Bronchial epithelial cell (primary cell): ENCODE data around the gene PUSL1. TPM values are rescaled to one million over a fixed set of nuclear protein-coding genes. Genes with fewer than 3 reads are reported as not detected.

Experiments used
- DNase-seq: peaks from one replicate; pipeline ENCODE4 v3.0.0-alpha.2; 2010; ENCODE audit warnings: low read depth
- FAIRE-seq: peaks from 2 replicates; lab custom pipeline; 2011; peaks lifted over from hg19 to GRCh38; lab: Jason Lieb, UNC
- H3K27me3 ChIP-seq: 2 replicates; pipeline ENCODE4 v1.5.1; 2011; ENCODE audit warnings: low read length; ENCODE audit not compliant: control insufficient read depth, insufficient read depth
- H3K36me3 ChIP-seq: 2 replicates; pipeline ENCODE4 v1.5.1; 2011; ENCODE audit warnings: low read length; ENCODE audit not compliant: control insufficient read depth, insufficient read depth
- H3K4me3 ChIP-seq: 2 replicates; pipeline ENCODE4 v1.5.1; 2011; ENCODE audit warnings: mild to moderate bottlenecking, low read depth, low read length, control low read depth
- total RNA-seq: library from RNA; depleted of rRNA; stranded (reverse); fragments of >200 nt; gene quantifications from 2 replicates; pipeline ENCODE4 v1.2.1, GENCODE V29; 2014
- TF ChIP-seq, protein P1 (sequence below): IDR thresholded peaks from 2 replicates; pipeline ENCODE4 v1.5.1; 2011; ENCODE audit warnings: mild to moderate bottlenecking, moderate library complexity, low read length, control low read depth, inconsistent platforms; ENCODE audit not compliant: insufficient read depth, severe bottlenecking

Gene PUSL1
- total RNA-seq, 1 donor from 2014 or later, result 20.8 TPM

GRCh38 chr1:1304331-1305299, 3.8 kb upstream of the PUSL1 start:
- DNase-seq (peak; percentile 51), FAIRE-seq (no peak)
- Histone ChIP-seq H3K4me3 (no peak overlapping the region), H3K27me3 (no peaks in the 10 kb centered on the region), H3K36me3 (peaks cover 1% of the 10 kb centered on the region)
- TF ChIP-seq, protein P1, sequence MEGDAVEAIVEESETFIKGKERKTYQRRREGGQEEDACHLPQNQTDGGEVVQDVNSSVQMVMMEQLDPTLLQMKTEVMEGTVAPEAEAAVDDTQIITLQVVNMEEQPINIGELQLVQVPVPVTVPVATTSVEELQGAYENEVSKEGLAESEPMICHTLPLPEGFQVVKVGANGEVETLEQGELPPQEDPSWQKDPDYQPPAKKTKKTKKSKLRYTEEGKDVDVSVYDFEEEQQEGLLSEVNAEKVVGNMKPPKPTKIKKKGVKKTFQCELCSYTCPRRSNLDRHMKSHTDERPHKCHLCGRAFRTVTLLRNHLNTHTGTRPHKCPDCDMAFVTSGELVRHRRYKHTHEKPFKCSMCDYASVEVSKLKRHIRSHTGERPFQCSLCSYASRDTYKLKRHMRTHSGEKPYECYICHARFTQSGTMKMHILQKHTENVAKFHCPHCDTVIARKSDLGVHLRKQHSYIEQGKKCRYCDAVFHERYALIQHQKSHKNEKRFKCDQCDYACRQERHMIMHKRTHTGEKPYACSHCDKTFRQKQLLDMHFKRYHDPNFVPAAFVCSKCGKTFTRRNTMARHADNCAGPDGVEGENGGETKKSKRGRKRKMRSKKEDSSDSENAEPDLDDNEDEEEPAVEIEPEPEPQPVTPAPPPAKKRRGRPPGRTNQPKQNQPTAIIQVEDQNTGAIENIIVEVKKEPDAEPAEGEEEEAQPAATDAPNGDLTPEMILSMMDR, result no peak

DNA sequence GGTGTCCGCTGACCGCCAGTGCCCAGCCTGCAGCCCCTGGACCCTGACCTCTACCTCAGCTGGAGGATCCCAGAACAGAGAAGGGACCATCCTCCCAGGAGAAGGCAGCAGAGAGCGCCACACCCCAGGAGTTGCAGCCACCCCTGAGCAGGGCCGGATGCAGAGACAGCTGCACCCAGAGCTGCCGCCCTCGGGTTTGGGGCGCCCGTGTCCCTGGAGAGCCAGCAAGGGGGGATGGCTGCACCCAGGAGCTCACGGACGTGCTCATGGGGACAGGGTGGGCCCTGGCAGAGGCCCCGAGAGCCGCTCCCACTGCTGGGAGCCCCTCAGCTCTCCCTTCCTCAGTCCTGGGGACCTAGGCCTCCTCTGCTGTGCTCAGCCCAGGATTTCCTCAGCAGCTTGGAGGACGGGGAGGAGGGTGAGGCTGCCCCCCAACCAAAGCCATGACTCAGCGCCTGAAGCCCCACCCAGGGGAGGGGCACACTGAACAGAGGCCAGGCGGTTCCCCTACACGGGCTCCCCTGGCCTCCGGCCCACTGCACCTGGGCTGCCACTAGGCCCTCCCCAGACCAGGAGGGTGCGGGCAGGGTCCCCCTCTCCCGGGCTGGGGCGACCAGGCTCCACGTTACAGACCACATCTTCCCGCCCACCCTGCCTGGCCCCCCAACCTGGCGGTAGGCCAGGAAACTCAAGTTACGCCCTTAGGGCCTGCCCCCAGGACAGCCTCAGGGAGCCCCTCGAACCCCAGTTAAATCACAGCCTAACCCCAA, 2.9 kb upstream of the PUSL1 start:
- no peak for FAIRE-seq
- TF ChIP-seq, protein P1, result peak; percentile 28
- H3K4me3 ChIP-seq, result peak overlapping the region; percentile 10

GRCh38 chr1:1306070-1306660, 2.2 kb upstream of the PUSL1 start:
- H3K36me3 ChIP-seq, result peaks cover 9% of the 10 kb centered on the region
- peak overlapping the region; percentile 75 for H3K4me3 ChIP-seq
- no peaks in the 10 kb centered on the region for H3K27me3 ChIP-seq
- TF ChIP-seq, protein P1, result no peak
- FAIRE-seq (no peak), DNase-seq (no peak)

More for the DNA sequence above, 2.9 kb upstream of the PUSL1 start:
- H3K27me3 ChIP-seq, result no peaks in the 10 kb centered on the region
- peaks cover 5% of the 10 kb centered on the region for H3K36me3 ChIP-seq
- DNase-seq, result peak; percentile 76

DNA sequence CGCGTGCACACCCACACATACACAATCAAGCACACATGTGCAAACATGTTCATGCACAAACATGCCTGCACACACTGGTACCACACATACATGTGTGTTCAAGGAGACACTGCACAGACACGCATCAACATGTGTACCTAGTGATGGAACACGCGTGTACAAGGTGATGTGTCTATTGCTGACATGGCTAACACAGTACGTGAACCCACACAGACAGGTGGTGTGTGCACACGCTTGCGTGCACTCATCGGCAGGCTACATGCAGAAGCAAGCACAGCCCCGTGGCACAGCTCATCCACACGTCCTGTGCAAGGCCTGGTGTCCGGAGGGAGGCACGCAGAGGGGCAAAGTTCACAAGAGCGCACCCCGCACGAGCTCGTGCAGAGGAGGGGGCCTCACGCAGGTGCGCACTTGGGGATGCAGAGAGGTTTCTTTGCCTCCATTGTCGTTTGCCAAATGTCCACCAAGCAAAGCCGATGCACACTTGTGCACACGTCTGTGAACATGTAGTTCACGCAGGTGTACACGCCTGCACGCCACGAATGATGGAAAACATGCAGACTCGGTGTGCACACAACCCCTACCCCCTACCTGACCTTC, 1.6 kb upstream of the PUSL1 start:
- peak; percentile 41 for DNase-seq
- TF ChIP-seq, protein P1, result no peak
- H3K4me3 ChIP-seq, result peak overlapping the region; percentile 75
- peak; percentile 97 for FAIRE-seq
- peaks cover 14% of the 10 kb centered on the region for H3K36me3 ChIP-seq
- no peaks in the 10 kb centered on the region for H3K27me3 ChIP-seq

GRCh38 chr1:1307261-1307922, 1.0 kb upstream of the PUSL1 start:
- TF ChIP-seq, protein P1, result no peak
- FAIRE-seq (no peak), DNase-seq (no peak)

More at GRCh38 chr1:1307261-1307922, 1.0 kb upstream of the PUSL1 start:
- Histone ChIP-seq H3K27me3 (no peaks in the 10 kb centered on the region), H3K4me3 (peak overlapping the region; percentile 75), H3K36me3 (peaks cover 15% of the 10 kb centered on the region)
